Measurements from ENCODE around the gene CEP131.
A peak's percentile ranks its signal among the peaks of the same experiment; 100 is the strongest.

CEP131 gene

GRCh38 chr17:81245665-81246342 is 23.0 kb upstream of the CEP131 start:
- TF ChIP-seq TAF1 (IDR thresholded peaks at IDR 0.05; ENCODE audit: borderline replicate concordance, insufficient read depth, low read length) (no peak), POLR2AphosphoS5 (IDR thresholded peaks at IDR 0.05; ENCODE audit: low read depth, low read length) (0 out of 2 replicates have a peak, but pooled peaks have one; percentile 5), REST (IDR thresholded peaks at IDR 0.05; ENCODE audit: insufficient read depth in 1 of 2, low read depth in 2 of 2, low read length in 2 of 2) (no peak)

GRCh38 chr17:81245024-81245664 is 22.4 kb upstream of the CEP131 start:
- peak; percentile 2; the same call in 1 of the 2 replicates for TF ChIP-seq POLR2AphosphoS5 (IDR thresholded peaks at IDR 0.05; ENCODE audit: low read depth, low read length)
- TF ChIP-seq FOXP2 (optimal IDR thresholded peaks at IDR 0.05; ENCODE audit: borderline replicate concordance, extremely low read depth, extremely low read length, insufficient read depth): no peak
- TF ChIP-seq REST (IDR thresholded peaks at IDR 0.05; ENCODE audit: insufficient read depth in 1 of 2, low read depth in 2 of 2, low read length in 2 of 2): no peak
- no peak for TF ChIP-seq TAF1 (IDR thresholded peaks at IDR 0.05; ENCODE audit: borderline replicate concordance, insufficient read depth, low read length)

- TF ChIP-seq POLR2AphosphoS5 (IDR thresholded peaks at IDR 0.05; ENCODE audit: low read depth, low read length): 0 out of 2 replicates have a peak, but pooled peaks have one; percentile 12
- peak; percentile 40 for TF ChIP-seq FOXP2 (optimal IDR thresholded peaks at IDR 0.05; ENCODE audit: borderline replicate concordance, extremely low read depth, extremely low read length, insufficient read depth)
- TF ChIP-seq SIN3A (IDR thresholded peaks at IDR 0.05; ENCODE audit: borderline replicate concordance, insufficient read depth, low read length): no peak
- TF ChIP-seq REST (IDR thresholded peaks at IDR 0.05; ENCODE audit: insufficient read depth in 1 of 2, low read depth in 2 of 2, low read length in 2 of 2): no peak
- TF ChIP-seq TAF1 (IDR thresholded peaks at IDR 0.05; ENCODE audit: borderline replicate concordance, insufficient read depth, low read length): no peak
Measured at GRCh38 chr17:81244358-81245023, 21.7 kb upstream of the CEP131 start.

- TF ChIP-seq POLR2AphosphoS5 (IDR thresholded peaks at IDR 0.05; ENCODE audit: low read depth, low read length) (no peak; the same call in 1 of the 2 replicates), FOXP2 (optimal IDR thresholded peaks at IDR 0.05; ENCODE audit: borderline replicate concordance, extremely low read depth, extremely low read length, insufficient read depth) (no peak), TAF1 (IDR thresholded peaks at IDR 0.05; ENCODE audit: borderline replicate concordance, insufficient read depth, low read length) (no peak), REST (IDR thresholded peaks at IDR 0.05; ENCODE audit: insufficient read depth in 1 of 2, low read depth in 2 of 2, low read length in 2 of 2) (no peak), SIN3A (IDR thresholded peaks at IDR 0.05; ENCODE audit: borderline replicate concordance, insufficient read depth, low read length) (no peak)
Measured at GRCh38 chr17:81243333-81243664, 20.5 kb upstream of the CEP131 start.

All from PFSK-1 (cell line).